ENCODE data around the gene SEC23IP.
"Not testable (repeated sequence)": the region's sequence is repeated elsewhere in the genome, so short reads cannot be mapped to it uniquely, and the experiment has no call there.

SEC23IP gene

DNA sequence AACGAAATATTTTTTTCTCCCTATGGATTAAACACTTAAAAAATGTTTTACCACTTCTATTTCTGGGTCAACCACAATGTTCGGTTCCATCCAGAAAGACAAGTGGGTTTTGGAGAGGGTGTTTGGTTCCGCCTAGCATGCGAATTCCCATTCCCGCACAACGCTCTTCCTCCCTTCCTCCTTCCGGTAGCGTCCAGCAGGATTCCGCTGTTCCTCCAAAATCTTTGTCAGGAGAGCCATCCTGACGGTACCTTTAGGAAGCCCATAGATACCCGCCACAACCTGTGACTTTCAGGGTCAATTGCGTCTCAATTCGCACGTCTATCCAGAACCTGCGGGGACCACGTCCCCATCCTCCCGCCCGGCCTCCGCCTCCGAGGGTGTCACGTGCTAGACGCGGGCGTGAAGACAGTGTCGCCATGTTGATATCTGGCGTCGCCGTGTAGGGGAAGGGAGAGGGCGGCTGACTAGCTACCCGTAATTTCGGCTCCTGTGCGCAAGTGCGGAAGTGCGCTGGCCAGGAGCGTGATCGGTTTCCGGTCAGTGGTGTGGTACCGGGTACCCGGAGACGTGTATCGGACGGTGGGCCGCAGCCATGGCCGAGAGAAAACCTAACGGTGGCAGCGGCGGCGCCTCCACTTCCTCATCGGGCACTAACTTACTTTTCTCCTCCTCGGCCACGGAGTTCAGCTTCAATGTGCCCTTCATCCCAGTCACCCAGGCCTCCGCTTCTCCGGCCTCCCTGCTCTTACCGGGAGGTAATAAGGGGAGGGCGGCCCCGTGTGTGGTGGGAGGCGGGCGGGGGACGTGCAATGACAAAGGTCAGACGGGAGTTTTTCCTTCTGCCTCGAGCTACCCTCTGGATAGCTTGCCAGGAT is at the start of gene SEC23IP:
SEC23IP (plus strand) TSS at position 543 of the 878 bp plus-strand sequence; CDS start at position 596, 53 bp downstream.
- DNase-seq: peak; percentile 97

DNA sequence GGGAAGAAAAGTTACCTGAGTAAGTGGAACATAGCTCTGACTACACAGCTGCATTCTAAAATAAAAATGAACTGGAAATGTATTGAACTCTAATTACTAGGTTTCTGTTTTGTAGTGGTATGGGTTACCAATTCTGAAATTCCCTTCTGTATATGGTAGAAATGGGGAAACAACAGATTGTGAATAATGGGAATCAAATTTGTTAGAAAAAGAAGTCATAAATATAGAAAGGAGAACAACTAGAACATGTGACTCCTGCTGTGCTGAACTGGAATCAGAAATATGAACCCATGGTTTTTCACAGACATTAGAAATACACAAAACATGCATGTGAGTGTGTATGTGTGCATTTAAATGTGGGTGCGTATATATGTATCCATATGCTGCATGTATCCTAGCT is 46.9 kb upstream of the SEC23IP start:
- DNase-seq: no peak

DNA sequence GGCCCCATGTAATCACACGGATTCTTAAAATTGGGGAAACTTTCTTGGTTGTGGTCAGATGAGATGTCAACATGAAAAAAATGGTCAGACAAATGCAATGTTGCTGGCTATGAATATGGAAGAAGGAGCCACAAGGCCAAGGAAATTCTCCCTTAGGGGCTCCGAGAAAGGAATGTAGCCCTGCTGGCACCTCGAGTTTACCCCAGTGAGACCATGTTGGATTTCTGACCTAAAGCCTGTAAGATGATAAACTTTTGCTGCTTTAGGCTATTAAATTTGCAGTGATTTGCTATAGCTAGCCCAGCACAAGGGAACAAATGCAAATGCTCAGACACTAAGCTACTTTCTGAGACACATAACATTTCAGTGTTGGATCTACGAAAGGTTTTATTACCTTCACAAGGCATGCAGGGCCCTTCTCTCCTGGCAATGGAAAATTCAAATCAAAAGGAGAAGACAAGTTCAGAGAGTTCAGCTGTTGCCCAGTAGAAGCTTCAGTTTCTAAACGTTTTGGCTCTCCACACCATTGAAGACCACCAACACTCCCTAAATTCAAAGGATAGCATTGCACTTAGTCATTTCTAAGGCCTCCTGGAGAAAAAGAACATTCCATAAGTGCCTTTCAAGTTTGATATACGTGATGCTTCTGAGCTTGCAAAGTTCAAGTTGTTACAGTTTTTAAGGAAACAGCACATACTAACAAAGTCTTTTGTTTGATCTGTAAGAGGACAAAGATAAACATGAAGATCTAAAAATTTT is 43.3 kb upstream of the SEC23IP start:
- no peak for DNase-seq

DNA sequence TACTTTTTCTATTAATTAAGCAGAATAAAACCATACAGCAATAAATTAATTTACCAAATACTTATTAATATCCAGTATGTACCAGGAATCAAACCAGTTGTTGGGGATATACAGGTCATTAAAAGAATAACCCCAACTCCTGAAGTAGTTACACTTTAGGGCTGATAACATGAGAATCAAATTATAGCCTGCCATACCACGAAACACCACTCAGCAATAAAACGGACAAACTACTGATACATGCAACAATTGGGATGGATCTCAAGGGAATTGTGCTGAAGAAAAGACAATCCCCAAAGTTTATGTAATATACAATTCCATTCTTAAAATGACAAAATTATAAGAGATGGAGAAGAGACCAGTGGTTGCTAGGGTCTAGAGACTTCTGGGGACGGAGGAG is 42.6 kb upstream of the SEC23IP start:
- DNase-seq: no peak

DNA sequence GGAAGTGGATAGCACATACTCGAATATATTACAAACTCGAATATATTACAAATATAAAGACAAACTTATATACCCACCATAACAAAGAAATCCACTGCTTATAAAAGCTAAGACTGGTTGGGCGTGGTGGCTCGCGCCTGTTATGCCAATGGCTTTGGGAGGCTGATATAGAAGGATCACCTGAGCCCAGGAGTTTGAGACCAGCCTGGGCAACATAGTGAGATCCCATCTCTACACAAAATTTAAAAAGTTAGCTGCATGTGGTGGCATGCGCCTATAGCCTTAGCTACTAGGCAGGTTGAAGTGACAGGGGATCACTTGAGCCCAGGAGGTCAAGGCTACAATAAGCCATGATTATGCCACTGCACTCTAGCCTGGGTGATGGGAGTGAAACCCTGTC is 40.3 kb upstream of the SEC23IP start:
- DNase-seq: no peak

DNA sequence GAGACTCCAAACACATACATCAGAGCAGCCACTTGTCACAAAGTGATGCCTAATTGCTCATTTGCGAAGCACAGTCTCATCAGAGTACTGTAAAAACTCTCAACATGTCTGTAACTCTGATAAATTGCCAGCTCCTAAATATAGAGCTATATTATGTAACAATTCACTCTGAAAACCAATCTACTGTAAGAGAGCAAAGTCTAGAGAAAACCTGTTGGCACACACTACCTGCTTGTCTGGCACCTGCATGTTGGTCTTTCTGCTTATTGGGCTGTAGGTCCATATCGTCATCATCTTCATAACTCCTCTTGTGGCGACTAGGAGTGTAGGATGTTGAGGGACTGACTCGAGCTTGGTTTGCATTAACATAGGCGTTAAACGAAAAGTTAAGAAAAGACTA is 39.7 kb upstream of the SEC23IP start:
- no peak for DNase-seq

DNA sequence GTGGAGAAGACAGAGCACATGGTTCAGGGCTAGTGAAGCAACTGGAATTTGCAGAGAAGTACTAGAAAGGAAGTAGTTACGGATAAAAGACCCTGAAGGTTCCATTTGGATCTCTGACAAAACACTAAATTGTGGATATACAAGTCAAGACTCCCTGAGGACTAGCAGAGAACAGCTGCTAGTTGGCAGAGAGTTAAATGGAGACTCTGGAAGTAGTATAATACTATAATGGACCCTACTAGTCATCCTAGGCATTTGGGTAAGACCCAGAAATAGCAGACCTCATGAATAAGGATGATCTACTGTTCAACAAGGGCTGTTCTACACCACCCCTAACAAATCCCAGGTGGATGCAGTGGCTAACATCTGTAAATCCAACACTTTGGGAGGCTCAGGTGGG is 39.0 kb upstream of the SEC23IP start:
- no peak for DNase-seq

DNA sequence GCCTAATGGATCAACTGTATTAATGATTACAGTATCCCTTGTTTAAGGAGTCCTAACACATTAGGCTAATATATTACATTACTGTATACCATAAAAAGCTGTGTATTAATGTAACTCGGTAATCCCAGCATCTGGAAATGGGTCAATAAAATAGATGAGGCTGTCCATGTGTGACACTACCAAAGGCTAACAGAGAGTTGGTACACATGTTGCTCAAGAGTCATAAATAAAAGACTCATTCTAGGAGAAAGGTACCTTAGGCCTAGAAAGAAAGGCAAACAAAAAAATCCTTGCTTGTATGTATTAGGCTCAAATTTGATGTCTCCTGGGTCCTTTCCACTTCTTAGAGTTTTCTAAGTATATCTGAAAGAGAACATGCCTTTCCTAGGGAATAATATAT is 34.5 kb upstream of the SEC23IP start:
- DNase-seq: no peak

DNA sequence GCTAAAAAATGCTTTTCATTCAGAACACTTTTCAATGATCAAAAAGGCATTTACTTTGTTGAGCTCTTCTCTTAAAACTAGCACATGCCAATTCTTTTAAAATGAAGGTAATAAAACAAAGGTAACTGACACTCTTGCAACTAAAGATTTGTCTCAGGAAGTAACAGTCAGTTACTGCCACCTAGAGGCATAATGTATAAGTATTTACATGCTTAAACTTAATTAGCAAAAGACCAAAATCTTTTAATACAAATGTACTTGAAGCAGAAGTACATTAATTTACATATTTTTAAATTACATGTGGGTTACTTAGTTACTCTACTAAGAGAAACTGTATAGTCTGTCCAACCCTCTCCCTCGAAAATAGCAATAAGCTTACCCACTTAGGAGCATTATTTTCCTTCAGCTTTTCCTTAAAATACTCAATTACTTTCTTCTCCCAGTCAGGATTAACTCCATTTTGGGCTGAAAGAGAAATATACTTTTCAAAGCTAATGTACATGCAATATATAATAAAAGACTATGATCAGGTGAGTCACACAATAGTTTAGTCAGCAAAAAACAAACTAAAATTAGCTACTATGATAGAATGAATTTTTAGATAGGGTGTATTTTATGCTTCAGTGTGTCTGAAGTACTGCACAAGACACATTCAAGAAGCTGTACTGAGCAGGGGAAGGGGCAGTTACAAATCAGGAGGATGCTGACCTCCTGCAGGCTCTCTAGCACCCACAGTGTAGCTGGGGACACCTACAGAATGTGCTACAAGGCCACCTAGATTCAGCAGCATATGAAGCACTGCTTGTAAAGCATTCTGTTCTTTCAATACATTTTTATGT is 32.9 kb upstream of the SEC23IP start:
- DNase-seq: no peak

DNA sequence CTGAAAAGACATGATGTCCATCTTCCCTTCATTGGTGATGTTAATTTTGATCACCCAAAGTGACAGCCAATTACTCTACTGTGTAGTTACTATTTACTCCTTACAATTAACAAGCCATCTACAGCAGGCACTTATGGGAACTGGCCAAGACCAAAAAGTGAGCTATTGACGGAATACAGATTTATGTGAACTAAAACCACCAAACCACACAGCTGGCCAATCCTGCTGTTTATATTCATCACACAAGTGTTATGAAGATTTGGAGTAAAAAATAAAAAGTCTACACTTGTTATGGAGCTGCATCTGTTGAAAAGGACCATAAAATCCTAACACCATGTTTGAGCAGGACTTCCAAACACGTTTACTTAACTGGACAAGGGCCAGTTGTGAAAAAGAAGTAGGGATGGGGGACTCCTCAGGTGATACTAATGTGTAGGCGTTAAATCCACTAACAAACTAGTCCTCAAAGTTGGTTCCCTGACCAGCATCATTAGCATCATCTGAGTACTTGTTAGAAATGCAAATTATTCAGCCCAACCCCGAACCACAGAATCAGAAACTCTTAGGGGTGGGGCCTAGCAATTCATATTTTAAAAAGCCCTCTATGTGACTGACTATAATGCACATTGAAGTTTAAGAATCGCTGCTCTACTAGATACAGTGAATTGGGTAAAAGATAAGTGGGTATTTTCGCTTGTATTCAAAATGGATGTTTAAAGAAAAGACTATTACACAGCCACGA is 31.5 kb upstream of the SEC23IP start:
- DNase-seq: no peak

DNA sequence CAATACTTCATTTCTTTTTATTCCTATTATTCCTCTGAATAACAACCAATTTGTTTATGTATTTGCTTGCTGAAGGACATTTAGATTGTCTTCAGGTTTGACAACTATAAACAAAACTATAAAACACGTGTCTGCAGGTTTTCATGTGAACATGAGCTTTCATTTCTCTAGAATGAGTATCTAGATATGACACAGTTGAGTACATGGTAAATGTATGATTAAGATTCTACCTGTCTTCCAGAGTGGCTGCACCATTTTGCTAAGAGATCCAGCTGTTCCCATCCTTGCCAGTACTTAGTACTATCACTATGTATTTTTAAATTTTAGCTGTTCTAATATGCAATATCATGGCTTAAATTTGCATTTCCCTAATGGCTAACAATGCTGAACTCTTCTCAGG is 30.0 kb upstream of the SEC23IP start:
- DNase-seq: no peak

DNA sequence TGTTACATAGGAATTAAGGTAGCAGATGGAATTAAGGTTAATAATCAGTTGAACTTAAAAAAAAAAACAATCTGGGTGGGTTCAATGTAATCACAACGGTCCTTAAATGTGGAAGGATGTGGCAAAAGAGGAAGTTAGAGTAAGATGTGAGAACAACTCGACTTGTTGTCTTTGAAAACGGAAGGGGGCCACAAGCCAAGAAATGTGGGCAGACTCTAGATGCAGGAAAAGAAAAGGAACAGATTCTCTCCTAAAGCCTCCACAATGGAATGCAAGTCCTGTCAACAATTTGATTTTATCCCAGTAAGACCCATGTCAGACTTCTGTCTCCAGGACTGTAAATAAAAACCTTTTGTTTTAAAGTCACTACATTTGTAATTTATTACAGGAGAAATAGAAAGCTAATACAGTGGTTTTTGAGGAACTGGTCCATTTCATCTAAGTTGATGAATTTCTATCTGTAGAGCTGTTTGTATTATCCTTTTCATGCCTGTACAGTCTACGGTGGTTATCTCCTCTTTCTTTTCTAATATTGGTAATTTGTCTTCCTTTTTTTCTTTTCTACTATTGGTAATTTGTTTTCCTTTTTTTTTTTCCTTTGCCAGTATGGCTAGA is 28.5 kb upstream of the SEC23IP start:
- no peak for DNase-seq

DNA sequence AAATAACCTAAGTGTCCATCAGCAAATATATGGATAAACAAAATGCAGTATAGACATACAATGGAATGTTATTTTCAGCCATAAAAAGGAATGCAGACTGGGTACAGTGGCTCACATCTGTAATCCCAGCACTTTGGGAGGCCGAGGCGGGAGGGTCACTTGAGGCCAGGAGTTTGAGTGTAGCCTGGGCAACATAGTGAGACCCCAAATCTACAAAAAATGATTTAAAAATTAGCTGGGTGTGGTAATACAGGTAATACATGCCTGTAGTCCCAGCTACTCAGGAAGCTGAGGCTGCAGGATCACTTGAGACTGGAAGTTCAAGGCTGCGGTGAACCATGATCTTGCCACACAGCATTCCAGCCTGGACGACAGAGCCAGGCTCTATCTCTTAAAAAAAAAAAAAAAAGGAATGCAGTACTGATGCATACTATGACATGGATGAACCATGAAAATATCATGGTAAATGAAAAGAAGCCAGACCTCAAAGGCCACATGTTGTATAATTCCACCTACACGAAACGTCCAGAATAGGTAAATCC is 26.8 kb upstream of the SEC23IP start:
- no peak for DNase-seq

DNA sequence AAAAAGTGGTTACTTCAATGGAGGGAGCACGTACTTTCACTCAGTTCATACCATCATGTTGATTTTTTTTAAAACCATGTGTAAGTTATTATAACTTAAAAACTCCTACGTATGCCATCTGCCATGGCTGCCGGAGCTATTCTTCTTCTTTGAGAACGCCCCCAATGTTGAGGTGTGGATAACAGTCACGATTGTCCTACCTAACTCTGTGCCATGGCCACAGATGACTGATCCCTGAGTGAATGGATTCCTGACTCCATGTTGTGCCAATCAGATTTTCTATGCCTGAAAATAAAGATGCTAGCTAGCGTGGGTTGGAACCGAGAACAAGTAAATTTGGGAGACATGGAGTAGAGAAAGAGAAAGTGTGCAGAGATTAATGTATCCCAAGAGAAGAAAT is 25.2 kb upstream of the SEC23IP start:
- DNase-seq: no peak

DNA sequence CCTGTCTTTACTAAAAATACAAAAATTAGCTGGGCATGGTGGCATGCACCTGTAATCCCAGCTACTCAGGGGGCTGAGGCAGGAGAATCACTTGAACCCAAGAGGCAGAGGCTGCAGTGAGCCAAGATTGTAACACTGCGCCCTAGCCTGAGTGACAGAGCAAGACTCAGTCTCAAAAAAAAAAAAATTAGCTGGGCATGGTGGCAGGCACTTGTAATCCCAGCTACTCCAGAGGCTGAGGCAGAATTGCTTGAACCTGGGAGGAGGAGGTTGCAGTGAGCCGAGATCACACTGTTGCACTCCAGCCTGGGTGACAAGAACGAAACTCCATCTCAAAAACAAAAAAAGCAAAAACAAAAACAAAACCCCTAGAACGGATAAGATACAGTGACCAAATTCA is 23.1 kb upstream of the SEC23IP start:
- DNase-seq: not testable (repeated sequence)

DNA sequence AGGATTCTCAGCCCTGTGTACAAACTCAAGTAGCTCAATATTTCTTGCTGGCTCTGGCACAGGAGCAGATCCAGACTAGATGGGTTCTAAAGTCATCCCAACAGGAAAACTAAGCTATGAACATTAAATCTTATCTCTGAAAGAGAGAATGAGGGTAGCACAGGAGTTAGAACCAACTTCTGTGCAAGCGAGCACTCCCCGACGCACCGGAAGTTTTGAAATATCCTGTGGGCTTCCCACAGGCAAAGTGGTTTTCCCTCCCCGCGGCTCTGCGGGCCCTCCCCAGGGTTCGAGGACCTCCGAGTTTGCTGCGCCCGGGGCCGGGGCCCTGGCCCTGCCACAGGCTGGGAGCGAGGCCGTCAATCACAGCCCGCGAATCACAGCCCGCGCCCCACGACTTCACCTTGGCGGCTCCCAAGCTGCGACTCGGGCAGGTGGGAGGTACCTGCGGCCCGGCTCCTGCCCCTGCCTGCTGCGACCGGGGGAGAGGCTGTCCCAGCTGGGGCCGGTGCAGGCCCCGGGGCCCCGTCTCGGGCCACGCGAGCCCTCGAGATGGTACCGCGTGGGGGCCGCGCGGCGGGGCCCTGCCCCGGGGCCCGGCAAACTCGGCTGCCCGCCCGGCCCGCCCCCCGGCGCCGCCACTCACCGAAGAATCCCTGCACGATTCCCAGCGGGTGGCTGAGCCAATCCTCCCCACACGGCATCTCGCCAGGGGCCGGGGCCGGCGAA is 20.5 kb upstream of the SEC23IP start:
- peak; percentile 68 for DNase-seq

DNA sequence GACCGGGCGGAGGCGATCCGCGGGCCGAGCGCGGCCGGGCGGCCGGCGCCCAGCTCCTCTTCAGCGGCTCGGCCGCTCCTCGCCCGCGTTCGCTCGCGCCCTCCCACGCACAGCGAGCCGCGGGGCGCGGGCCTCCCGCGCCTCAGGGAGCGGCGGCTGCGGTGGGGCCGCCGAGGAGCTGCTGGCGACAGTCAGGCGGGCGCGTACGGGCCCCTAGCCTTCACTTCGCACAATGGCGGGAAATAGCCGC is 20.0 kb upstream of the SEC23IP start, which contains the start of gene MCMBP:
MCMBP (minus strand) TSS at position 234 of the 250 bp plus-strand sequence. CDS start 259 bp downstream, outside the sequence.
- no peak for DNase-seq

DNA sequence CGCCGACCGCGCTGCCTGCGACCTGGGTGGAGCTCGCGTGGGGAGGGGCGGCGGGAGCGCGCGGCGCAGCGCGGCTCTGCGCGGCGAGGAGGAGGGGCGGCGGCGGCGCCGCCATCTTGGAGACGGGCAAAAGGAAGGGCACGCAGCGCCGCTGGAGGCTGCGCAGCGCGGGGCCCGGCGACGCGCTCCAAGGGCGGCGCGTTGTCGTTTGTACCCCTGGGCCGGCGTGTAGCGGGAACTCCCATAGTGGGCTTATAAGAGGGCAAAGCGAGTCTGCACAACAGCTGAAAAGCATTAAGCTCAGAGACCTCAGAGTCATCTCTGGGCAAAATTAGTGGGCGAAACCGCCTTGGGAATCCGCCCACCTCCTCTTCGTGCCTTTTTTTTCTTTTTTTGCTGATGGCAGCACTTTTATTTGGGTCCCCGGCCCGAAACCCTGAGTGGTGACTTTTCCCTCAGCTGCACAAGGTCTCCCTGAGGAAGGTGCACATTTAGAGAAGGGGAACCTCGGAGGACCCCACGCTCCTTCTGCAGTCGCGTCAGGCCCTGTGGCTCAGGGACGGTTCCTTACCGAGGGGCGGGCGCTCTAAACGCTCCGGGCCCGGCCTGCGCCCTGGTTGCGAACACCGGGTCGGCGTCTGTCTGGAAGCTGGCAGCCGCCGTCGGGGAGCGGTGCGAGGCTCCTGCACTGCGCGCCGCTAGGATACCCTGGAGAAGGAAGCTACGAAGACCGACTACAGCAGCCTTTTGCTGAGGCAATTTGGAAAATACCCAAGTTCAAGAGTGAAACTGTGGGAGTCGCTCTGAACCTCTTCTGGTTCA is 19.5 kb upstream of the SEC23IP start:
- peak; percentile 91 for DNase-seq

DNA sequence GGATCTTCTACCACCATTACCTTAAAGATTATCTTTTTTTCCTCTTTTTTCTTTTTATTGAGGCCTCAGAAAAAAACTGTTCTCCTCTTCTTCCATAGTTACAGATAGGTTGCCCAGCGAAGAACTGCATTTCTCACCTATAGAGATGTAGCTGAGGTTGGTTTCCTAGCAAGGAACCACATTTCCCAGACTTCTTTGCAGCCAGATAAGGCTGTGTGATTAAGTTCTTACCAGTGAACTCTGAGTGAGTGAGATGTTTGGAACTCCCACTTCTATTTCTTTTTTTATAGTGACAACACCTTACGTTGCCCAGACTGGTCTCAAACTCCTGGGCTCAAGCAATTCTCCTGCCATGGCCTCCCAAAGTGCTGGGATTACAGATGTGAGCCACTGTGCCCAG is 14.0 kb upstream of the SEC23IP start:
- DNase-seq: no peak

DNA sequence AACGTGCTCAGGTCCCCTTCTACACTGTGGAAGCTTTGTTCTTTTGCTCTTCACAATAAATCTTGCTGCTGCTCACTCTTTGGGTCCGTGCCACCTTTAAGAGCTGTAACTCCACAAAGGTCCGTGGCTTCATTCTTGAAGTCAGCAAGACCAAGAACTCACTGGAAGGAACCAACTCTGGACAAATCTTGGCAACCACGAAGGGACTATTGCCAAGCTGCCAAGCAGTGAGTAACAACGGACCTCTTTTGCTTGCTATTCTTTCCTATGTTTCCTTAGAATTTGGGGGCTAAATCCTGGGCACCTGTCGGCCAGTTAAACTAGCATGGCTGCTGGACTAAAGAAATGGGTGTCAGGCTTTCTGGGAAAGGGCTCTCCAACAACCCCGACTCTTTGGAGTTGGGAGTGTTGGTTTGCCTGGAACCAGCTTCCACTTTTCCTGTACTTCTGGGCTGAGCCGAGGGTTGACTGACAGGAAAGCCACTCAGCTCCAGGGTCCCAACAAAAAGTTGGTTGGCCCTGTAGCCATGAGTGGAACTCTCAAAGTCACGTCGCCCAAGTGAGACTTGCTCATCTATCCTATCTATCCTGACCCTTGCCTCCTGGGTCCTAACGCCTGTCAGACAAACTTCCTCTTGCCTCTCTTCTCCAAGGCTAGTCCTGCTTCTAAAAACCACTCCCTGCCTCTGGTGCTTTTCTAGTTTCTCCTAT is 8.5 kb upstream of the SEC23IP start:
- DNase-seq: not testable (repeated sequence)
